OCI-LY7 (cell line): ENCODE data around the gene FGB.

Experiments used
- EZH2phosphoT487 ChIP-seq: fragments of 200-600 bp; sonication (generic); IDR thresholded peaks from 2 replicates; pipeline ENCODE4 v1.6.1; 2018; ENCODE audit warnings: low read depth, borderline replicate concordance, mild to moderate bottlenecking, mixed run types, antibody characterized with exemption, low read length, moderate library complexity, mixed read lengths
- TF ChIP-seq, protein P1 (sequence below): fragments of 200-600 bp; sonication (generic); conservative IDR thresholded peaks from 2 replicates; pipeline ENCODE4 v1.5.1; 2014; ENCODE audit warnings: mild to moderate bottlenecking, antibody characterized with exemption, low read length, moderate library complexity, mixed read lengths

DNA sequence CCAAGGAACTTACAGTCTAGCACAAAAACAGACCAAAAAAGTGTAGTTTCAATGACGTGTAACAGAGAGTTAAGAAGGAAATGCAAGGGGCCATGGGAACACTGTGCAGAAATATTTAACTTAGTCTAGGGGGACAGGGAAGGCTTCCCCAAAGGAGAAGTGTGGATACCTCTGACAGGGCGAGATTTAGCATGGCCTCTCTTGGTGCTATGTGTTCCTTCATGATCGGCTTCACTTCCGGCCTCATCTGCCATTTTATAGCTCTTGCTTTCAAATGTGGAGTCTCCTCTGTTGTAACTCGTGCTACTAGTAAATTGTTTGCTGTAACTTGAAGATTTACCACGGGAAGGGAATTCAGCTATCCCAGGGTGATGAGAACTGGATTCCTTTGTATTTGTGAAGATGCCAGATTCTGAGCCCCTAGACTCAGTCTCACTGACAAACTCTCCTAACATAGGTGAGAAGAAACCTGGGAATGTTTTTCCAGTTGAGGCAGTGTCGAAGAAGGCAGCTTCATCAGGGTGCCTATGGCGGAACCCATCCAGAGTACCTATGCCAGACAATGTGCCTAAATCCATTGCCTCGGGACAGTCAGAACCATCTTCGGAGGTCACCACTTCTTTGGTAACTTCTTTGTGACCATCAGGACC lies 22.7 kb downstream of the FGB start:
- TF ChIP-seq, protein P1, sequence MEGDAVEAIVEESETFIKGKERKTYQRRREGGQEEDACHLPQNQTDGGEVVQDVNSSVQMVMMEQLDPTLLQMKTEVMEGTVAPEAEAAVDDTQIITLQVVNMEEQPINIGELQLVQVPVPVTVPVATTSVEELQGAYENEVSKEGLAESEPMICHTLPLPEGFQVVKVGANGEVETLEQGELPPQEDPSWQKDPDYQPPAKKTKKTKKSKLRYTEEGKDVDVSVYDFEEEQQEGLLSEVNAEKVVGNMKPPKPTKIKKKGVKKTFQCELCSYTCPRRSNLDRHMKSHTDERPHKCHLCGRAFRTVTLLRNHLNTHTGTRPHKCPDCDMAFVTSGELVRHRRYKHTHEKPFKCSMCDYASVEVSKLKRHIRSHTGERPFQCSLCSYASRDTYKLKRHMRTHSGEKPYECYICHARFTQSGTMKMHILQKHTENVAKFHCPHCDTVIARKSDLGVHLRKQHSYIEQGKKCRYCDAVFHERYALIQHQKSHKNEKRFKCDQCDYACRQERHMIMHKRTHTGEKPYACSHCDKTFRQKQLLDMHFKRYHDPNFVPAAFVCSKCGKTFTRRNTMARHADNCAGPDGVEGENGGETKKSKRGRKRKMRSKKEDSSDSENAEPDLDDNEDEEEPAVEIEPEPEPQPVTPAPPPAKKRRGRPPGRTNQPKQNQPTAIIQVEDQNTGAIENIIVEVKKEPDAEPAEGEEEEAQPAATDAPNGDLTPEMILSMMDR, result no peak
- TF ChIP-seq EZH2phosphoT487, result no peak
